Measurements from ENCODE around the gene FBLN5. TPM values are rescaled to one million over a fixed set of nuclear protein-coding genes. Genes with fewer than 3 reads are reported as not detected.
A peak's percentile ranks its signal among the peaks of the same experiment; 100 is the strongest.

FBLN5 gene
- total RNA-seq, 1 experiment from 2014 or later, result 3.3 TPM

DNA sequence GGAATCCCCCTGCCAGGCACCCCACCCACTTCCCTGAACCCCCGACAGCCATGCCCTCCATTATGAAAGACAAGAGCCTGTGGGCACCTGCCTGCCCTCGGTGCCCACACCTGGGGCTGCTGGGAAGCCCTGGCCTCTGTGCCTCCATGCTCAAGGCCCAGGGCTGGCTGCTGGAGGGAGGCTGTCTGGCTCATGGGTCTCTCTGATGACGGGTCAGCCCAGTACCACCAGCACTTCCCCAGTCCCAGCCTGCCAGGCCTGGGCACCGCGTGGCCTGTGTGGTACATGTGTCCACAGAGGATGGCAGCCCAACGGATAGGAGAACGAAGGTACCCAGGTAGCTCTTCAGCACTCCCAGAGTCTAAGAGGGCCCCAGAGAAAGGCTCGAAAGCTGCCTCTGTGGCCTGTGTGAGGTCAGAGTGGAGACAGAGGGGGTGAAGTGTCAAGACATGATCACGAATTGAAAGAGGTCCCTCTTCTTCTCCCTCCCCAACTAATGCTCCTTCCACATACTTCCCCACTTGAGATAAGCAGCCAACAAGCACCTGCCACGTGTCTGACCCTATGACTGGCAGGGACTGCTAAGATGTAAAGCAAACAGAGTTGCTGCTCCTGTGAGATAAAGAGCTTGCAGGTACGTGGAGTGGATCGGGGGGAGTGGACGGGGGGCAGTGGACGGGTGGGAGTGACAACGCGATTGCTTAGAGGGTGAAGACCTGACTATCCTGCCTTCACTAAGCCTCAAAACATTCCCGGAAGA, 21.2 kb downstream of the FBLN5 start:
- Histone ChIP-seq H3K4me1 (ENCODE audit: control insufficient read depth in 1 of 2, insufficient read depth in 2 of 2, low read length in 2 of 2) (no peaks in the 10 kb centered on the region), H3K9me2 (ENCODE audit: insufficient read depth) (no peaks in the 10 kb centered on the region), H3K4me3 (replicated peaks in 1 of 2; ENCODE audit: low read depth in 1 of 2, low read length in 2 of 2) (no peak overlapping the region), H3K4me2 (ENCODE audit: low read length) (no peak overlapping the region), H3K27ac (ENCODE audit: low read depth, low read length) (no peak overlapping the region), H3K9me3 (ENCODE audit: control insufficient read depth in 1 of 2, insufficient read depth in 1 of 2, low read depth in 1 of 2, low read length in 2 of 2) (no peaks in the 10 kb centered on the region), H3K36me3 (ENCODE audit: control insufficient read depth in 1 of 2, insufficient read depth in 2 of 2, low read length in 2 of 2) (no peaks in the 10 kb centered on the region), H3K79me2 (ENCODE audit: insufficient read depth, low read length) (no peaks in the 10 kb centered on the region), H3K9ac (ENCODE audit: low read length) (no peak overlapping the region), H3K27me3 (ENCODE audit: insufficient read depth, low read length) (no peaks in the 10 kb centered on the region), H2AFZ (ENCODE audit: low read depth, low read length, poor library complexity, severe bottlenecking) (no peak overlapping the region), H4K20me1 (ENCODE audit: insufficient read depth) (no peaks in the 10 kb centered on the region)
- TF ChIP-seq YY1 (IDR thresholded peaks at IDR 0.05; ENCODE audit: extremely low read depth, insufficient replicate concordance, low read depth, low read length) (no peak), CBX3 (IDR thresholded peaks at IDR 0.05; ENCODE audit: low read depth) (no peak), SP1 (IDR thresholded peaks at IDR 0.05; ENCODE audit: low read depth) (no peak), POLR2AphosphoS5 (IDR thresholded peaks at IDR 0.05; ENCODE audit: low read depth, low read length) (no peak)
- TF ChIP-seq, protein P1, sequence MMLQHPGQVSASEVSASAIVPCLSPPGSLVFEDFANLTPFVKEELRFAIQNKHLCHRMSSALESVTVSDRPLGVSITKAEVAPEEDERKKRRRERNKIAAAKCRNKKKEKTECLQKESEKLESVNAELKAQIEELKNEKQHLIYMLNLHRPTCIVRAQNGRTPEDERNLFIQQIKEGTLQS (IDR thresholded peaks at IDR 0.05), result no peak
- TF ChIP-seq, protein P2, sequence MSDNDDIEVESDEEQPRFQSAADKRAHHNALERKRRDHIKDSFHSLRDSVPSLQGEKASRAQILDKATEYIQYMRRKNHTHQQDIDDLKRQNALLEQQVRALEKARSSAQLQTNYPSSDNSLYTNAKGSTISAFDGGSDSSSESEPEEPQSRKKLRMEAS (IDR thresholded peaks at IDR 0.05), result no peak
- ATAC-seq, result no peak
- ChIA-PET RAD21 (ENCODE audit: low non-redundant PET in 1 of 2, low total read pairs in 2 of 2, uncharacterized antibody in 2 of 2, unreplicated experiment in 2 of 2) (no interaction called here), POLR2A (no interaction called here), CTCF (no interaction called here)
- no TSS peak for BruUV-seq (replicated peaks)
- intact Hi-C loops (cut with micrococcal nuclease), result no loop called here
- no peak for DNase-seq (ENCODE audit: low read depth, low spot score)

DNA sequence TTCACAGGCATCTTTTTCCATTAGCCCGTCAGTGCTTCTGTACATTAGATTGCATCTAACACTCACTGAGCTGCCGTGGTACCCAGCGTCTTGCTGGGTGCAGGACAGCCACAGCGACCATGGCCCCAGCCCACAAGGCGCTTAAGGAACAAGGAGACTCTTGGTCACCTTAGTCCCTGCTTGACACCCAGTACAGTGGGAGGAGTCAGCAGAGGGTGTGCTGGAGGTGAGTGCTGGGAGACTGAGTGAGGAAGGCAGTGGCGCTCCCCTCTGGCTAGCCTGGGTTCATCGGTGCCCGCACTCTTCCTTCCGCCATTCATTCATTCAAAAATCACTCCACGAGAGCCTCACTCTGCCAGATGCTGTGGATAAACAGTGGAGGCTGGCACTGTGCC, 21.8 kb downstream of the FBLN5 start:
- Histone ChIP-seq H3K36me3 (ENCODE audit: control insufficient read depth in 1 of 2, insufficient read depth in 2 of 2, low read length in 2 of 2) (no peaks in the 10 kb centered on the region), H3K9me2 (ENCODE audit: insufficient read depth) (no peaks in the 10 kb centered on the region), H3K4me2 (ENCODE audit: low read length) (no peak overlapping the region), H4K20me1 (ENCODE audit: insufficient read depth) (no peaks in the 10 kb centered on the region), H3K9ac (ENCODE audit: low read length) (no peak overlapping the region), H3K4me3 (replicated peaks in 1 of 2; ENCODE audit: low read depth in 1 of 2, low read length in 2 of 2) (no peak overlapping the region), H3K27me3 (ENCODE audit: insufficient read depth, low read length) (no peaks in the 10 kb centered on the region), H3K4me1 (ENCODE audit: control insufficient read depth in 1 of 2, insufficient read depth in 2 of 2, low read length in 2 of 2) (no peaks in the 10 kb centered on the region), H3K79me2 (ENCODE audit: insufficient read depth, low read length) (no peaks in the 10 kb centered on the region), H2AFZ (ENCODE audit: low read depth, low read length, poor library complexity, severe bottlenecking) (no peak overlapping the region), H3K9me3 (ENCODE audit: control insufficient read depth in 1 of 2, insufficient read depth in 1 of 2, low read depth in 1 of 2, low read length in 2 of 2) (no peaks in the 10 kb centered on the region), H3K27ac (ENCODE audit: low read depth, low read length) (no peak overlapping the region)
- RAD21 ChIA-PET (ENCODE audit: low non-redundant PET in 1 of 2, low total read pairs in 2 of 2, uncharacterized antibody in 2 of 2, unreplicated experiment in 2 of 2), result no interaction called here
- DNase-seq (ENCODE audit: low read depth, low spot score) (no peak), ATAC-seq (peak; percentile 30; the same call in 1 of the 2 replicates)
- CTCF ChIA-PET, result no interaction called here
- TF ChIP-seq YY1 (IDR thresholded peaks at IDR 0.05; ENCODE audit: extremely low read depth, insufficient replicate concordance, low read depth, low read length) (no peak), JUND (IDR thresholded peaks at IDR 0.05) (no peak), POLR2A (IDR thresholded peaks at IDR 0.05; ENCODE audit: borderline replicate concordance, extremely low read depth, insufficient read depth, insufficient read length) (no peak), ZNF274 (IDR thresholded peaks at IDR 0.05; ENCODE audit: low read depth, low read length) (no peak), RAD21 (IDR thresholded peaks at IDR 0.05; ENCODE audit: low read depth) (no peak), ELF1 (IDR thresholded peaks at IDR 0.05; ENCODE audit: borderline replicate concordance, low read depth) (no peak), ZFX (IDR thresholded peaks at IDR 0.05) (no peak)
- TF ChIP-seq, protein P3, sequence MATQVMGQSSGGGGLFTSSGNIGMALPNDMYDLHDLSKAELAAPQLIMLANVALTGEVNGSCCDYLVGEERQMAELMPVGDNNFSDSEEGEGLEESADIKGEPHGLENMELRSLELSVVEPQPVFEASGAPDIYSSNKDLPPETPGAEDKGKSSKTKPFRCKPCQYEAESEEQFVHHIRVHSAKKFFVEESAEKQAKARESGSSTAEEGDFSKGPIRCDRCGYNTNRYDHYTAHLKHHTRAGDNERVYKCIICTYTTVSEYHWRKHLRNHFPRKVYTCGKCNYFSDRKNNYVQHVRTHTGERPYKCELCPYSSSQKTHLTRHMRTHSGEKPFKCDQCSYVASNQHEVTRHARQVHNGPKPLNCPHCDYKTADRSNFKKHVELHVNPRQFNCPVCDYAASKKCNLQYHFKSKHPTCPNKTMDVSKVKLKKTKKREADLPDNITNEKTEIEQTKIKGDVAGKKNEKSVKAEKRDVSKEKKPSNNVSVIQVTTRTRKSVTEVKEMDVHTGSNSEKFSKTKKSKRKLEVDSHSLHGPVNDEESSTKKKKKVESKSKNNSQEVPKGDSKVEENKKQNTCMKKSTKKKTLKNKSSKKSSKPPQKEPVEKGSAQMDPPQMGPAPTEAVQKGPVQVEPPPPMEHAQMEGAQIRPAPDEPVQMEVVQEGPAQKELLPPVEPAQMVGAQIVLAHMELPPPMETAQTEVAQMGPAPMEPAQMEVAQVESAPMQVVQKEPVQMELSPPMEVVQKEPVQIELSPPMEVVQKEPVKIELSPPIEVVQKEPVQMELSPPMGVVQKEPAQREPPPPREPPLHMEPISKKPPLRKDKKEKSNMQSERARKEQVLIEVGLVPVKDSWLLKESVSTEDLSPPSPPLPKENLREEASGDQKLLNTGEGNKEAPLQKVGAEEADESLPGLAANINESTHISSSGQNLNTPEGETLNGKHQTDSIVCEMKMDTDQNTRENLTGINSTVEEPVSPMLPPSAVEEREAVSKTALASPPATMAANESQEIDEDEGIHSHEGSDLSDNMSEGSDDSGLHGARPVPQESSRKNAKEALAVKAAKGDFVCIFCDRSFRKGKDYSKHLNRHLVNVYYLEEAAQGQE (IDR thresholded peaks at IDR 0.05; ENCODE audit: low read depth), result no peak
- BruUV-seq (replicated peaks), result no TSS peak
- intact Hi-C loops (cut with micrococcal nuclease), result no loop called here
- POLR2A ChIA-PET, result no interaction called here
